ENCODE measurements around the gene PCGF1. TPM values are rescaled to one million over a fixed set of nuclear protein-coding genes. Genes with fewer than 3 reads are reported as not detected.
A peak's percentile ranks its signal among the peaks of the same experiment; 100 is the strongest.

The PCGF1 gene
- total and polyA plus RNA-seq, 9 of the 15 experiments (the other 6 are each of a cell fraction or from before 2014, with no cell fraction given): 20.3 to 45.7 (median 29.3) TPM

- Histone ChIP-seq H2AFZ (ENCODE audit: low read depth, low read length) (peak overlapping the region; percentile 81), H3K4me1 (replicated peaks in 1 of 2; ENCODE audit: control insufficient read depth in 2 of 2, insufficient read depth in 2 of 2, low read length in 2 of 2) (peaks cover 22 to 40% of the 10 kb centered on the region in 2 experiments), H3K9ac (ENCODE audit: insufficient read depth in 1 of 2, low read depth in 2 of 2, low read length in 2 of 2) (peak overlapping the region; percentile 65 to 93), H3K9me1 (ENCODE audit: control insufficient read depth, insufficient read depth, low read length) (no peaks in the 10 kb centered on the region), H4K20me1 (replicated peaks; ENCODE audit: control insufficient read depth, insufficient read depth, low read length) (no peaks in the 10 kb centered on the region), H3K79me2 (ENCODE audit: control insufficient read depth, insufficient read depth, low read length) (peaks cover 1% of the 10 kb centered on the region; the same call in 1 of the 3 replicates), H3K4me2 (ENCODE audit: insufficient read depth, low read length) (peak overlapping the region; percentile 77), H3K36me3 (ENCODE audit: control insufficient read depth, insufficient read depth, low read length) (no peaks in the 10 kb centered on the region), H3K27ac (ENCODE audit: extremely low read depth, low read depth, low read length) (peak overlapping the region; percentile 63; the same call in 2 of the 3 replicates), H3K27me3 (ENCODE audit: control insufficient read depth in 2 of 2, insufficient read depth in 2 of 2, low read length in 2 of 2) (no peaks in the 10 kb centered on the region), H3K4me3 (peak overlapping the region; percentile 46), H3K9me3 (replicated peaks; ENCODE audit: control insufficient read depth, insufficient read depth, low read depth, low read length) (no peaks in the 10 kb centered on the region)
- POLR2A ChIA-PET: interaction anchor here (0.7 to 0.8 kb wide), 2 partner anchors 12 to 41 kb away, joined by 3 read pairs; partner anchors contain the start of gene PCGF1
- no peak for FAIRE-seq
- intact Hi-C loops (cut with micrococcal nuclease) (no loop called here), in situ Hi-C loops (cut with MboI) (no loop called here)
- 17% methylated on average over 26 of the region's 26 CpGs for WGBS (ENCODE audit: insufficient coverage, low coverage, missing lambda C conversion rate)
- peak in 2 of 4 experiments; percentile 32 to 38 for DNase-seq (ENCODE audit: extremely low read depth in 1 of 4, low spot score in 3 of 4)
- BruUV-seq (replicated peaks): no TSS peak
- CTCF ChIA-PET (ENCODE audit: low intra/inter-chr PET ratio): no interaction called here
- peak; percentile 26; the same call in 2 of the 3 replicates for ATAC-seq
- peak; percentile 53; the same call in 1 of the 2 replicates for TF ChIP-seq LEF1 (IDR thresholded peaks at IDR 0.05)
- TF ChIP-seq RBBP5 (IDR thresholded peaks at IDR 0.05; ENCODE audit: borderline replicate concordance, insufficient read depth, low read length, poor library complexity, severe bottlenecking): peak; percentile 25
- TF ChIP-seq PRDM10 (IDR thresholded peaks at IDR 0.05; ENCODE audit: partially characterized antibody): peak; percentile 9
- peak; percentile 7; the same call in 1 of the 2 replicates for TF ChIP-seq TFAP4 (CRISPR knock-in tag; IDR thresholded peaks at IDR 0.05; ENCODE audit: borderline replicate concordance)
- TF ChIP-seq RAD21 (CRISPR knock-in tag; conservative IDR thresholded peaks at IDR 0.05 in 1 of 2, IDR thresholded peaks at IDR 0.05 in 1 of 2): no peak
- TF ChIP-seq MBD1 (CRISPR knock-in tag; IDR thresholded peaks at IDR 0.05): 0 out of 2 replicates have a peak, but pooled peaks have one; percentile 11
- TF ChIP-seq AFF4 (CRISPR knock-in tag; IDR thresholded peaks at IDR 0.05): 0 out of 2 replicates have a peak, but pooled peaks have one; percentile 46
- TF ChIP-seq BRD4 (IDR thresholded peaks at IDR 0.05): 0 out of 2 replicates have a peak, but pooled peaks have one; percentile 53
- TF ChIP-seq KAT7 (CRISPR knock-in tag; IDR thresholded peaks at IDR 0.05; ENCODE audit: borderline replicate concordance): peak; percentile 73; the same call in 1 of the 2 replicates
Measured at GRCh38 chr2:74548285-74548899, 40.9 kb upstream of the PCGF1 start.

Measured in K562 (cell line).